ENCODE results near the gene SLC29A1.

GRCh38 chr6:44234101-44235025, 11.0 kb downstream of the SLC29A1 start:
- TF ChIP-seq CTCF (IDR thresholded peaks at IDR 0.05) (peak; percentile 63 to 92 (median 81)), POLR2A (IDR thresholded peaks at IDR 0.05) (no peak)

Data from breast epithelium (tissue), 3 donors.